ENCODE measurements around the gene SGIP1. TPM values are rescaled to one million over a fixed set of nuclear protein-coding genes. Genes with fewer than 3 reads are reported as not detected.

Gene SGIP1
- total RNA-seq, 1 donor from 2014 or later, result 4.2 TPM

DNA sequence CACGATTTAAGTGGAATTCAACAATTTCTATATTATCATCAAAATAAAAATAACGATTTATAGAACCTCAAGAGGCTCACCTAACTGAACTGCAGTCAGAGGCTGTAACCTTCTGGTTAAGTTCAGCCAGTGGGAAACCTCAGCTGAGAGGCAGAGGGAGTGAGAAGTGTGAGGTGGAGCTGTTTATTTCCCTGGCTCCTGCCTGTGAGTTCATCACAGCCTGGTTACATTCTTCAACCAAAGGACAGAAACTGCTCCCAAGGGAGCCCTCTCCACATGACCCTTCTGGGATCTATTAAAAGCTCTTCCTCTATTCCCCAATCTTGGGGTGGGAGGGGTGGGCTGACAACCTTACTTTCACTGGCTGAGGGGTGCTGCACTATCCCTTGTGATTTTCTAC is 240.5 kb downstream of the SGIP1 start:
- no peak overlapping the region for H3K4me2 ChIP-seq
- Mint-ChIP-seq H3K4me3 (no peak overlapping the region), H3K27ac (no peak overlapping the region), H3K9me3 (no peaks in the 10 kb centered on the region), H3K27me3 (ENCODE audit: insufficient read depth, low read depth) (no peaks in the 10 kb centered on the region), H3K36me3 (no peaks in the 10 kb centered on the region), H3K4me1 (peaks cover 25% of the 10 kb centered on the region)
- TF ChIP-seq CTCF (IDR thresholded peaks at IDR 0.05), result no peak
- no peak for TF ChIP-seq EZH2 (IDR thresholded peaks at IDR 0.05)
- no peak for TF ChIP-seq EZH2phosphoT487 (IDR thresholded peaks at IDR 0.05)
- no peaks in the 10 kb centered on the region for H3K79me2 ChIP-seq (ENCODE audit: low read depth)
- no peak overlapping the region for H3K9ac ChIP-seq
- no peak overlapping the region for H3K27ac ChIP-seq
- no peak overlapping the region for H3K4me3 ChIP-seq
- H3K36me3 ChIP-seq, result no peaks in the 10 kb centered on the region
- H3F3A ChIP-seq (ENCODE audit: low read depth), result no peaks in the 10 kb centered on the region
- H2AFZ ChIP-seq (replicated peaks), result peak overlapping the region; percentile 14
- no peak for DNase-seq (ENCODE audit: low spot score)
- no peaks in the 10 kb centered on the region for H4K20me1 ChIP-seq (ENCODE audit: low read depth)
- H3K9me3 ChIP-seq (ENCODE audit: low read depth), result no peaks in the 10 kb centered on the region
- no peaks in the 10 kb centered on the region for H3K27me3 ChIP-seq
- peaks cover 12% of the 10 kb centered on the region for H3K4me1 ChIP-seq

GRCh38 chr1:66775646-66776045 is 241.7 kb downstream of the SGIP1 start:
- H3K4me2 ChIP-seq, result no peak overlapping the region
- H4K20me1 ChIP-seq (ENCODE audit: low read depth), result no peaks in the 10 kb centered on the region
- H3K9ac ChIP-seq, result no peak overlapping the region
- H3K36me3 ChIP-seq, result no peaks in the 10 kb centered on the region
- Mint-ChIP-seq H3K4me1 (peaks cover 22% of the 10 kb centered on the region), H3K4me3 (no peak overlapping the region), H3K27me3 (ENCODE audit: insufficient read depth, low read depth) (peaks cover 3% of the 10 kb centered on the region), H3K36me3 (no peaks in the 10 kb centered on the region), H3K9me3 (peaks cover 4% of the 10 kb centered on the region), H3K27ac (no peak overlapping the region)
- H3K9me3 ChIP-seq (ENCODE audit: low read depth), result no peaks in the 10 kb centered on the region
- no peak for TF ChIP-seq EZH2 (IDR thresholded peaks at IDR 0.05)
- TF ChIP-seq EZH2phosphoT487 (IDR thresholded peaks at IDR 0.05), result no peak
- TF ChIP-seq CTCF (IDR thresholded peaks at IDR 0.05), result no peak
- no peak for DNase-seq (ENCODE audit: low spot score)
- no peak overlapping the region for H3K4me3 ChIP-seq
- no peaks in the 10 kb centered on the region for H3F3A ChIP-seq (ENCODE audit: low read depth)
- no peaks in the 10 kb centered on the region for H3K27me3 ChIP-seq
- H2AFZ ChIP-seq (replicated peaks), result no peak overlapping the region
- H3K4me1 ChIP-seq, result peaks cover 12% of the 10 kb centered on the region
- no peak overlapping the region for H3K27ac ChIP-seq
- H3K79me2 ChIP-seq (ENCODE audit: low read depth), result no peaks in the 10 kb centered on the region

DNA sequence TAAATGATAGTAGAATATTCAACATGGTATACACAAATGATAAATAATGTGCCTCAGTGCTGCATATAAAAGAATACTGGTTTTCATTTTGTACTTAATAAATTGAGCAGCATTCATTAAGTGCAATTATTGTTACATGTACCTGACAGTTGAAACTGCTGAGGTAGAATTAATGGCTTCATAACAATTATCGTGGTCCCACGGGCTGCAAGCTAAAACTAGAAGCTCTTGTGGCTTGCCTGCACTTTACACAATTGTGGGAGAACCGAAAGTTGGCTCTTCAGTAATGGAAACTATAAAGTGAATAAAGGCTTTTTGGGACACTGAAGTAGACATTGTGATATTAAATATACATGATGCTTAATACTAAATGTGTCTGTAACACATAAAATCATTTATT is 243.9 kb downstream of the SGIP1 start:
- H3K27me3 Mint-ChIP-seq (ENCODE audit: insufficient read depth, low read depth), result peaks cover 4% of the 10 kb centered on the region
- H3K27me3 ChIP-seq, result no peaks in the 10 kb centered on the region

More for the DNA sequence above, 243.9 kb downstream of the SGIP1 start:
- no peaks in the 10 kb centered on the region for H3F3A ChIP-seq (ENCODE audit: low read depth)
- no peak overlapping the region for H3K4me3 ChIP-seq
- peaks cover 10% of the 10 kb centered on the region for H3K9me3 Mint-ChIP-seq
- peaks cover 14% of the 10 kb centered on the region for H3K4me1 Mint-ChIP-seq
- H3K27ac ChIP-seq, result no peak overlapping the region
- H3K9ac ChIP-seq, result no peak overlapping the region
- H3K36me3 ChIP-seq, result no peaks in the 10 kb centered on the region
- no peak for TF ChIP-seq EZH2phosphoT487 (IDR thresholded peaks at IDR 0.05)
- no peak for TF ChIP-seq CTCF (IDR thresholded peaks at IDR 0.05)
- no peak for TF ChIP-seq EZH2 (IDR thresholded peaks at IDR 0.05)
- no peak overlapping the region for H3K27ac Mint-ChIP-seq
- no peaks in the 10 kb centered on the region for H3K79me2 ChIP-seq (ENCODE audit: low read depth)
- H3K4me3 Mint-ChIP-seq, result no peak overlapping the region
- H3K9me3 ChIP-seq (ENCODE audit: low read depth), result no peaks in the 10 kb centered on the region
- H3K4me2 ChIP-seq, result no peak overlapping the region
- no peak overlapping the region for H2AFZ ChIP-seq (replicated peaks)
- H3K4me1 ChIP-seq, result peaks cover 11% of the 10 kb centered on the region
- no peak for DNase-seq (ENCODE audit: low spot score)
- no peaks in the 10 kb centered on the region for H4K20me1 ChIP-seq (ENCODE audit: low read depth)
- no peaks in the 10 kb centered on the region for H3K36me3 Mint-ChIP-seq

Measured in neural progenitor cell (in vitro differentiated cells).